CD14-positive monocyte (primary cell): ENCODE results near the gene UBA6. TPM values are rescaled to one million over a fixed set of nuclear protein-coding genes. Genes with fewer than 3 reads are reported as not detected.

Experiments used
- DNase-seq, 3 donors: peaks; one replicate each; pipeline ENCODE4 v3.0.0-alpha.2; 2011 to 2022
- H2AFZ ChIP-seq: 2 replicates; pipeline ENCODE4 v1.6.0; 2012; ENCODE audit warnings: mild to moderate bottlenecking, low read depth, low read length, inconsistent platforms; ENCODE audit not compliant: insufficient read depth, poor library complexity, severe bottlenecking
- H3K27ac ChIP-seq, 2 donors: 1 replicate in 1 of 2; 2 replicates in 1 of 2; pipeline ENCODE4 v1.5.1; 2012 to 2013; ENCODE audit warnings: low read length in 2 of 2, control low read depth in 1 of 2, inconsistent platforms in 1 of 2, low read depth in 1 of 2, mild to moderate bottlenecking in 1 of 2
- H3K27me3 ChIP-seq, 2 donors: one replicate each; pipeline versions ENCODE4 v1.6.0 to v1.6.1; 2011 to 2013; ENCODE audit warnings: low read length in 2 of 2; ENCODE audit not compliant: control insufficient read depth in 2 of 2, insufficient read depth in 2 of 2
- H3K36me3 ChIP-seq, 2 donors: replicated peaks in 1 of 2; 1 replicate in 1 of 2; 2 replicates in 1 of 2; pipeline versions ENCODE4 v1.5.1 to v1.6.1; 2012 to 2013; ENCODE audit warnings: low read length in 2 of 2, control low read depth in 1 of 2, inconsistent platforms in 1 of 2, mild to moderate bottlenecking in 1 of 2; ENCODE audit not compliant: insufficient read depth in 2 of 2, control insufficient read depth in 1 of 2
- H3K4me1 ChIP-seq, 2 donors: 1 replicate in 1 of 2; 2 replicates in 1 of 2; pipeline versions ENCODE4 v1.5.1 to v1.6.1; 2012 to 2013; ENCODE audit warnings: low read length in 2 of 2, control low read depth in 1 of 2, inconsistent platforms in 1 of 2, mild to moderate bottlenecking in 1 of 2, moderate library complexity in 1 of 2; ENCODE audit not compliant: insufficient read depth in 2 of 2, control insufficient read depth in 1 of 2
- H3K4me2 ChIP-seq: replicated peaks from 2 replicates; pipeline ENCODE3; 2012; ENCODE audit warnings: low read length, moderate library complexity, mild to moderate bottlenecking; ENCODE audit not compliant: poor library complexity, severe bottlenecking; ENCODE audit errors: extremely low read depth
- H3K4me3 ChIP-seq, 3 experiments: fragments of 200-600 bp in 1 of 3; sonication (generic) in 1 of 3; replicated peaks in 1 of 3; 1 replicate in 2 of 3; 2 replicates in 1 of 3; pipeline ENCODE4 v1.5.1; 2011 to 2013; ENCODE audit warnings: low read length in 3 of 3, mild to moderate bottlenecking in 3 of 3, control low read depth in 2 of 3, low read depth in 2 of 3, inconsistent platforms in 1 of 3, moderate library complexity in 1 of 3
- H3K79me2 ChIP-seq: 2 replicates; pipeline ENCODE4 v1.6.0; 2012; ENCODE audit warnings: mild to moderate bottlenecking, control low read depth, inconsistent platforms, low read length, moderate library complexity; ENCODE audit not compliant: insufficient read depth
- H3K9ac ChIP-seq: 2 replicates; pipeline ENCODE4 v1.6.0; 2017; ENCODE audit warnings: low read length, mild to moderate bottlenecking; ENCODE audit not compliant: insufficient read depth, poor library complexity, severe bottlenecking
- H3K9me3 ChIP-seq, 2 donors: replicated peaks in 1 of 2; 1 replicate in 1 of 2; 2 replicates in 1 of 2; pipeline versions ENCODE4 v1.5.1 to v1.6.1; 2012 to 2013; ENCODE audit warnings: low read length in 2 of 2, control low read depth in 1 of 2; ENCODE audit not compliant: control insufficient read depth in 1 of 2, insufficient read depth in 1 of 2
- H4K20me1 ChIP-seq: 2 replicates; pipeline ENCODE4 v1.6.0; 2012; ENCODE audit warnings: mild to moderate bottlenecking, low read length, control low read depth, moderate library complexity; ENCODE audit not compliant: insufficient read depth
- H3K27ac Mint-ChIP-seq, 7 donors: one replicate each; pipeline ENCODE4 v1.8.0; 2020; ENCODE audit warnings: mild to moderate bottlenecking in 7 of 7, mixed read lengths in 7 of 7, moderate library complexity in 6 of 7, inconsistent platforms in 2 of 7
- H3K27me3 Mint-ChIP-seq, 3 donors: one replicate each; pipeline ENCODE4 v1.8.0; 2021 to 2022; ENCODE audit warnings: low read depth in 3 of 3, mild to moderate bottlenecking in 3 of 3, mixed read lengths in 3 of 3, moderate library complexity in 3 of 3, inconsistent platforms in 1 of 3
- H3K36me3 Mint-ChIP-seq, 2 donors: one replicate each; pipeline ENCODE4 v1.8.0; 2020; ENCODE audit warnings: mixed read lengths in 2 of 2, inconsistent platforms in 1 of 2, mild to moderate bottlenecking in 1 of 2
- H3K4me1 Mint-ChIP-seq: one replicate; pipeline ENCODE4 v1.8.0; 2020; ENCODE audit warnings: mild to moderate bottlenecking, mixed read lengths
- H3K4me3 Mint-ChIP-seq, 2 donors: one replicate each; pipeline ENCODE4 v1.8.0; 2020; ENCODE audit warnings: mild to moderate bottlenecking in 2 of 2, mixed read lengths in 2 of 2, moderate library complexity in 1 of 2
- H3K9me3 Mint-ChIP-seq, 7 donors: one replicate each; pipeline ENCODE4 v1.8.0; 2020 to 2022; ENCODE audit warnings: mixed read lengths in 7 of 7, mild to moderate bottlenecking in 6 of 7, moderate library complexity in 6 of 7, inconsistent platforms in 2 of 7
- WGBS: methylation state at CpG from one replicate; pipeline ENCODE4 v1.1.5; 2013; ENCODE audit warnings: missing lambda C conversion rate; ENCODE audit not compliant: insufficient coverage; 5-methylcytosine and 5-hydroxymethylcytosine counted together
- intact Hi-C, 2 donors: fragments of 100-400 bp; cut with micrococcal nuclease; formaldehyde crosslinking; loops; one replicate each; pipeline versions ENCODE4 v1.15.0 to v1.15.1; 2023
- polyA plus RNA-seq, 3 donors: library from polyadenylated mRNA; depleted of rRNA in 1 of 3; unstranded in 2 of 3; stranded (reverse) in 1 of 3; fragments of 300-500 nt in 2 of 3; fragments of >200 nt in 1 of 3; fragmentation: Illumina TruSeq in 2 of 3; gene quantifications; 1 replicate in 2 of 3; 2 replicates in 1 of 3; pipeline ENCODE4 v1.2.3, GENCODE V29; 2012 to 2021
- TF ChIP-seq, protein P1 (sequence below): fragments of 200-600 bp; IDR thresholded peaks from one replicate; pipeline ENCODE4 v1.8.0; 2022; ENCODE audit warnings: antibody characterized with exemption, mild to moderate bottlenecking

UBA6 gene
- polyA plus RNA-seq, 3 donors, result 8.4 to 22.0 (median 21.0) TPM

DNA sequence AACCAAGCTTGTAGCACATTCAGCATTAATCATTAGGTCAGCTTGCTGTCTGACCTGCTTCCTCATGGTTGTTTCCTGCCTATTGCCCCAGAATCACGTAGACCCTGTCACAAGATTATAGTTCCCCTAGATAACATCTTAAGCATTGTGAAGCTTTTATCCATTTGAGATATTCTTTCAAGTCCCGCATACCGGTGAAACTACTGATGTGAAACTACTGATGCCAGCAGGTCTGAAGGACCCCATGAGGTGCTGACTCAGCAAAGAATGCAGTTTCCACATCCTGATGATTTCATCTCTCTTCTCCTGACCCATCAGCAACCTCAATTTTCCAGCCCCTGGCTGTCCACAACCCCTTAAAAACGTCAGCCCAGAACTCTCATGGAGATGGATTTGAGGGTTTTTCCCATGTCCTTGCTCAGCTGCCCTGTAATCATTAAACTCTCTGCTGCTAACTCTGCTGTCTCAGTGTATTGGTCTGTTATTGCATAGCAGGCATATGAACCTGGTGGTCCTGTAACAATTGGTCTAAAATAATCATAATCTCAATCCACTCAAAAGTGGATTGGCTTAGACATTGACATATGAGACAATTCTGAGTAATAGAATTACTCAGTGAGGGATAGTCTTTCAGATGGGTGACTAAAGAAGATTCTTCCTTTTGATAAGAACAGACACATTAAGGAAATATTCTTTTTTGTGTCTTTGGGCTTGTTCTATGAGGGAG is 26.3 kb upstream of the UBA6 start:
- Histone ChIP-seq H3K9me3 (no peaks in the 10 kb centered on the region), H3K27ac (no peak overlapping the region), H2AFZ (no peak overlapping the region), H3K9ac (no peak overlapping the region), H3K36me3 (no peaks in the 10 kb centered on the region), H3K27me3 (no peaks in the 10 kb centered on the region), H4K20me1 (no peaks in the 10 kb centered on the region), H3K4me3 (no peak overlapping the region), H3K4me1 (no peaks in the 10 kb centered on the region), H3K4me2 (no peak overlapping the region), H3K79me2 (no peaks in the 10 kb centered on the region)
- Mint-ChIP-seq H3K9me3 (peaks cover 2 to 15% (median 5%) of the 10 kb centered on the region in 7 donors), H3K36me3 (peaks cover 0 to 3% of the 10 kb centered on the region in 2 donors), H3K27me3 (no peaks in the 10 kb centered on the region), H3K27ac (peak overlapping the region in 2 of 7 donors; percentile 29 to 52), H3K4me1 (peaks cover 9% of the 10 kb centered on the region), H3K4me3 (no peak overlapping the region)
- intact Hi-C loops, result no loop called here
- DNase-seq, result peak in 1 of 3 donors; percentile 25
- 45% methylated on average over 3 of the region's 4 CpGs for WGBS
- TF ChIP-seq, protein P1, sequence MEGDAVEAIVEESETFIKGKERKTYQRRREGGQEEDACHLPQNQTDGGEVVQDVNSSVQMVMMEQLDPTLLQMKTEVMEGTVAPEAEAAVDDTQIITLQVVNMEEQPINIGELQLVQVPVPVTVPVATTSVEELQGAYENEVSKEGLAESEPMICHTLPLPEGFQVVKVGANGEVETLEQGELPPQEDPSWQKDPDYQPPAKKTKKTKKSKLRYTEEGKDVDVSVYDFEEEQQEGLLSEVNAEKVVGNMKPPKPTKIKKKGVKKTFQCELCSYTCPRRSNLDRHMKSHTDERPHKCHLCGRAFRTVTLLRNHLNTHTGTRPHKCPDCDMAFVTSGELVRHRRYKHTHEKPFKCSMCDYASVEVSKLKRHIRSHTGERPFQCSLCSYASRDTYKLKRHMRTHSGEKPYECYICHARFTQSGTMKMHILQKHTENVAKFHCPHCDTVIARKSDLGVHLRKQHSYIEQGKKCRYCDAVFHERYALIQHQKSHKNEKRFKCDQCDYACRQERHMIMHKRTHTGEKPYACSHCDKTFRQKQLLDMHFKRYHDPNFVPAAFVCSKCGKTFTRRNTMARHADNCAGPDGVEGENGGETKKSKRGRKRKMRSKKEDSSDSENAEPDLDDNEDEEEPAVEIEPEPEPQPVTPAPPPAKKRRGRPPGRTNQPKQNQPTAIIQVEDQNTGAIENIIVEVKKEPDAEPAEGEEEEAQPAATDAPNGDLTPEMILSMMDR, result no peak

DNA sequence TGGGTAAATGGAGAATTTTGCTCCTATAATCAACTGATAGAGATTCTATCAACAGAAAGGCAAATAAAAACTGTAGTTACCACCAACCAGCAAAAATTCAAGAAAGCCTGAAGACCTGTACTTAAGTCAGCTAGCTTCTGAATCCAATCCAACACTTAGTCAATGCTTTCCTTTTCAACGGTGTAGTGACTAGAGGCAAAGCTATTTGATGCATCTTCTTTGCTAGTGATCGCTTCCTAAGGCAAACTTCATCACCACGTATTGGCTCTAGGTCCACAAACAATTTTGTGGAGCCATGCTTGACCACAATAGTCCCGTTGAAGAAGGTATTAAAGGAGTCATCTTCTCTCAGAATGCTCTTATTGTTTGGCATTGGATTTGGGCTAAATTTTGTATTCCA is 25.0 kb upstream of the UBA6 start:
- DNase-seq, result no peak
- intact Hi-C loops, result no loop called here
- H3K4me2 ChIP-seq, result no peak overlapping the region
- WGBS, result 94% methylated on average over 3 of the region's 4 CpGs
- no peaks in the 10 kb centered on the region for H3K79me2 ChIP-seq
- Mint-ChIP-seq H3K4me1 (peaks cover 9% of the 10 kb centered on the region), H3K27me3 (no peaks in the 10 kb centered on the region), H3K9me3 (peaks cover 2 to 15% (median 5%) of the 10 kb centered on the region in 7 donors), H3K36me3 (peaks cover 4 to 5% of the 10 kb centered on the region in 2 donors), H3K27ac (no peak overlapping the region), H3K4me3 (no peak overlapping the region)
- H4K20me1 ChIP-seq, result no peaks in the 10 kb centered on the region
- no peak overlapping the region for H3K9ac ChIP-seq
- no peaks in the 10 kb centered on the region for H3K27me3 ChIP-seq
- no peak overlapping the region for H3K4me3 ChIP-seq
- no peaks in the 10 kb centered on the region for H3K36me3 ChIP-seq
- no peak overlapping the region for H3K27ac ChIP-seq
- TF ChIP-seq, protein P1, result no peak
- no peaks in the 10 kb centered on the region for H3K9me3 ChIP-seq
- no peak overlapping the region for H2AFZ ChIP-seq
- no peaks in the 10 kb centered on the region for H3K4me1 ChIP-seq
